ENCODE measurements around the gene SLC22A23. TPM values are rescaled to one million over a fixed set of nuclear protein-coding genes. Genes with fewer than 3 reads are reported as not detected.
"Not testable (repeated sequence)": the region's sequence is repeated elsewhere in the genome, so short reads cannot be mapped to it uniquely, and the experiment has no call there.

Gene SLC22A23
- total RNA-seq, 2 donors from 2014 or later, result 85.7 to 89.5 TPM

DNA sequence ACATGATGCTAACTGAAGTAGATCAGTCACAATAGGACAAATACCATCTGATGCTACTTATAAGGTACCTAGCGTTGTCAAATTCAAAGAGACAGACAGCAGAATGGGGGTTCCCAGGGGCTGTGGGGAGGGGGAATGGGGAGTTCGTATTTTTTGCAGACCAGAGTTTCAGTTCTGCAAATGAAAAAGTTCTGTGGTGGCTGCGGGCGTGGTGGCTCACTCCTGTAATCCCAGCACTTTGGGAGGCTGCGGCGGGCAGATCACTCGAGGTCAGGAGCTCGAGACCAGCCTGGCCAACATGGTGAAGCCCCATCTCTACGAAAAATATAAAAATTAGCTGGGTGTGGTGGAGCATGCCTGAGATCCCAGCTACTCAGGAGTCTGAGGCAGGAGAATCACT, 68.1 kb downstream of the SLC22A23 start:
- Histone ChIP-seq H3K27me3 (no peaks in the 10 kb centered on the region), H3K4me3 (no peak overlapping the region), H3K4me1 (peaks cover 15% of the 10 kb centered on the region), H3K9ac (ENCODE audit: low read depth in 2 of 2, low read length in 2 of 2) (no peak overlapping the region), H3K9me3 (no peaks in the 10 kb centered on the region), H3K36me3 (no peaks in the 10 kb centered on the region), H3K27ac (no peak overlapping the region)
- intact Hi-C loops (cut with DNase I), result no loop called here
- TF ChIP-seq, protein P1, sequence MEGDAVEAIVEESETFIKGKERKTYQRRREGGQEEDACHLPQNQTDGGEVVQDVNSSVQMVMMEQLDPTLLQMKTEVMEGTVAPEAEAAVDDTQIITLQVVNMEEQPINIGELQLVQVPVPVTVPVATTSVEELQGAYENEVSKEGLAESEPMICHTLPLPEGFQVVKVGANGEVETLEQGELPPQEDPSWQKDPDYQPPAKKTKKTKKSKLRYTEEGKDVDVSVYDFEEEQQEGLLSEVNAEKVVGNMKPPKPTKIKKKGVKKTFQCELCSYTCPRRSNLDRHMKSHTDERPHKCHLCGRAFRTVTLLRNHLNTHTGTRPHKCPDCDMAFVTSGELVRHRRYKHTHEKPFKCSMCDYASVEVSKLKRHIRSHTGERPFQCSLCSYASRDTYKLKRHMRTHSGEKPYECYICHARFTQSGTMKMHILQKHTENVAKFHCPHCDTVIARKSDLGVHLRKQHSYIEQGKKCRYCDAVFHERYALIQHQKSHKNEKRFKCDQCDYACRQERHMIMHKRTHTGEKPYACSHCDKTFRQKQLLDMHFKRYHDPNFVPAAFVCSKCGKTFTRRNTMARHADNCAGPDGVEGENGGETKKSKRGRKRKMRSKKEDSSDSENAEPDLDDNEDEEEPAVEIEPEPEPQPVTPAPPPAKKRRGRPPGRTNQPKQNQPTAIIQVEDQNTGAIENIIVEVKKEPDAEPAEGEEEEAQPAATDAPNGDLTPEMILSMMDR (IDR thresholded peaks at IDR 0.05), result no peak
- no peak for DNase-seq

DNA sequence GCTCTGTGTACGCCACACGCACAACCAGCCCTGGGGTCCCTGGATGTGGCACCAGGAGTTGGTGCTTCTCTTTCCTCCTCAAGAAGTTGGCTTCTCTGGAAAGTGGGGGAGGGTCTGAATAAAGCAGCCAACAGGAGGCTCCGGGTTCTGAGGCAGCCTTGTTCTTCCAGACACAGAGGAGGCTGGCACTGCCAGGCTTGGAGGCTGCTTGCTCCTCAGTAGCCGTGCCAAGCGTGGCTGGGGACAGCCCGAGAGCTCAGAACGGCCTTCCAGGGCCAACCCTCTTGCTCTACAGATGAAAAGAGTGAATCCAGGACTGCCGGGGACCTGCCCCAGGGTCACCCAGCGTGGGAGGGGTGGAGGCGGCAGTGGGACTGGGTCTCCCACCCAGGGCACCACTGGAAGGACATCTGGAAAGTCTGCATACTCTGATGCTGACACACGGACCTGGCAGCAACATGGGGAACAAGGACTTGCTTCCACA, 70.4 kb downstream of the SLC22A23 start:
- H3K9me3 ChIP-seq, result no peaks in the 10 kb centered on the region
- no peaks in the 10 kb centered on the region for H3K27me3 ChIP-seq
- peak overlapping the region; percentile 56 for H3K27ac ChIP-seq
- intact Hi-C loops (cut with DNase I), result no loop called here
- no peaks in the 10 kb centered on the region for H3K36me3 ChIP-seq
- no peak for DNase-seq
- H3K4me1 ChIP-seq, result peaks cover 15% of the 10 kb centered on the region
- no peak overlapping the region for H3K4me3 ChIP-seq
- H3K9ac ChIP-seq (ENCODE audit: low read depth in 2 of 2, low read length in 2 of 2), result peak overlapping the region in 1 of 2 donors; percentile 73
- TF ChIP-seq, protein P1 (IDR thresholded peaks at IDR 0.05), result no peak

DNA sequence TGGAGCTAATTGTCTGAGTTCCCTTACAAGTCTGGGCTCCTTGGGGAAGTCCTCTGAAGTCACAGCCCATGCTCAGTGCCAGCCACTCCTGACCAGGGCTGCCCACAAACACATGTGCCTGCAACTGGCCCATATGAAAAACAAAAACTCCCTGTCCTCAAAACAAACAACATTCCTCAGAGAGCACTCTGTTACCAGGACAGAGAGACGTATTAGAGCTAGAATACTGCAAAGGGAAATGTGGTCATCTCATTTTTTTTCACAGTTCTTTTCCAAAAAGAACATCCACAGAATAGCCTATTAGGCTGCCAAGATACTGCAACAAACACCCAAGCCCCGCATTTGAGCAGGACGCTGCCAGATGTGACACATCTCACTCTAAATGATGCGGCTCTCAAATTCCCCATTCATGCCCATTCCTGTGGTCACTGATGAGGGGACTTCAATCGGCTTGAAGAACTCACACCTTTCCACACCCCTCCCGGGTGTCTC, 71.1 kb downstream of the SLC22A23 start:
- Histone ChIP-seq H3K4me3 (no peak overlapping the region), H3K9me3 (no peaks in the 10 kb centered on the region), H3K27me3 (no peaks in the 10 kb centered on the region), H3K27ac (peak overlapping the region; percentile 56), H3K9ac (ENCODE audit: low read depth in 2 of 2, low read length in 2 of 2) (peak overlapping the region in 1 of 2 donors; percentile 73), H3K4me1 (peaks cover 13% of the 10 kb centered on the region), H3K36me3 (no peaks in the 10 kb centered on the region)
- TF ChIP-seq, protein P1 (IDR thresholded peaks at IDR 0.05), result no peak
- DNase-seq, result no peak
- intact Hi-C loops (cut with DNase I), result no loop called here

DNA sequence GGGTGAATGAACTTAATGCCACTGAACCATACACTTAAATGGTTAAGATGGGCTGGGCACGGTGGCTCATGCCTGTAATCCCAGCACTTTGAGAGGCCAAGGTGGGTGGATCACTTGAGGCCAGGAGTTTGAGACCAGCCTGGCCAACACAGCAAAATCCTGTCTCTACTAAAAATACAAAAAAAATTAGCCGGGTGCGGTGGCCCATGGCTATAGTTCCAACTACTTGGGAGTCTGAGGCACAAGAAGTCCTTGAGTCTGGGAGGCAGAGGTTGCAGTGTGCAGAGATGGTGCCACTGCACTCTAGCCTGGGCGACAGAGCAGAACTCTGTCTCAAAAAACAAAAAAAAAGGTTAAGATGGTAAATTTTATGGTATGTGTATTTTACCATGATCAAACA, 71.7 kb downstream of the SLC22A23 start:
- Histone ChIP-seq H3K27ac (peak overlapping the region; percentile 56), H3K4me1 (peaks cover 13% of the 10 kb centered on the region), H3K9ac (ENCODE audit: low read depth in 2 of 2, low read length in 2 of 2) (peak overlapping the region in 1 of 2 donors; percentile 73)
- intact Hi-C loops (cut with DNase I); H3K36me3 ChIP-seq; H3K9me3 ChIP-seq; H3K27me3 ChIP-seq; DNase-seq; H3K4me3 ChIP-seq: not testable (repeated sequence)

DNA sequence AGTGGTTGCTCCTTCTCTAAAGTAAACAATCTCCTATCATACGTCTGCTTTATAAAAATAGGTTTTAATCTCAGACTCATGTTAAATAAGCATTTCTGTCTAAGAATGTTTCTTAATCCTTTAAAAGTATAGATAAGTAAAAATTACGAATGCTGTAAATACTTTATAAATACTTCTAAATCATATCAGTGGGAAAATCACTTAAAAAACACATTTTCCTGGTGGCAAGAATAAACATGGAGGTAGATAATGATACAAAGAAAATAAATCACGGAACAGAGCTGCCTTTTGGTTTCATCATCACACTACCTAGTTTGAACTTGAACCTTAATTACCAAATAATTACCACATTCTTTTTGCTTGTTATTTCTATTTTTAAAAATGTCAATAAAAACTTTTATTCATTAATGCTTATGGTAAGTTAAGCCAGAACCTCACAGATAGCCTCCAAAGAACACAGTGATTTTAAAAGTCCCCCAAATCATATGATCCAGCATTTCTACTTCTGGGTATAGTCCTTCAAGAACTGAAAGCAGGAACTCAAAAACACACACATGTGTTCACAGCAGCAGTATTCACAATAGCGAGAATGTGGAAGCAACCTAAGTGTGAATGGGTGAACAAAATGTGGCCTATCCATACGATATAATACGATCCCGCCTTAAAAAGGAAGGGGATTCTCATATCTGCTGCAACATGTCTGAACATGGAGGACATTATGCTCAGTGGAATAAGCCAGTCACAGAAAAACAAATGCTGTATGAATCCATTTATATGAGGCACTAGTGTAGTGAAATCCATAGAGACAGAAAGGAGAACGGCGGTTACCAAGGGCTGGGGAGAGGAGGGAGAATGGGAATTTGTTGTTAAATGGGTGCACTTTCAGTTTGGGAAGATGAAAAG, 72.4 kb downstream of the SLC22A23 start:
- Histone ChIP-seq H3K27me3 (no peaks in the 10 kb centered on the region), H3K9me3 (no peaks in the 10 kb centered on the region), H3K4me3 (no peak overlapping the region), H3K9ac (ENCODE audit: low read depth in 2 of 2, low read length in 2 of 2) (peak overlapping the region in 1 of 2 donors; percentile 59), H3K27ac (peak overlapping the region; percentile 64), H3K4me1 (peaks cover 13% of the 10 kb centered on the region), H3K36me3 (no peaks in the 10 kb centered on the region)
- TF ChIP-seq, protein P1 (IDR thresholded peaks at IDR 0.05), result no peak
- DNase-seq, result no peak
- intact Hi-C loops (cut with DNase I), result no loop called here

DNA sequence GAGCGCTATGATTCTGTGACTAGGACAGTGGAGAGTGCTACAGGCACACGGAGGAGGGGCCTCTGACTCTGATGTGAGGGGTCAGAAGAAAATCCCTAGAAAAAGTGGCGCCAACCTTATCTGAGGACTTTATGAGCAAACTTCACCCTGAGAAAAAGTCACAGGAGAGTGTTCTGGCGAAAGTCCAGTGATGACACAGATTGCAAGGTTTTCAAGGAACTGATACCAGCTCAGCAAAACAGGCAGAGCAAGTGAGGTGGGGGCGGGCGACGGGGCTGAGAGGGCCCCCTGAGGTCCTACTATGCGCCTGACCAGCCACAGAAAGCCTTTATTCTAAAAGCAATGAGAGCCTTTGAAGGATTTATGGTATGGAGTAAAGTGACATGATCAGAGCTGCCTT, 73.3 kb downstream of the SLC22A23 start:
- Histone ChIP-seq H3K4me1 (peaks cover 13% of the 10 kb centered on the region), H3K9ac (ENCODE audit: low read depth in 2 of 2, low read length in 2 of 2) (peak overlapping the region in 1 of 2 donors; percentile 59), H3K27ac (peak overlapping the region; percentile 64), H3K9me3 (no peaks in the 10 kb centered on the region), H3K27me3 (no peaks in the 10 kb centered on the region), H3K36me3 (no peaks in the 10 kb centered on the region), H3K4me3 (no peak overlapping the region)
- DNase-seq, result peak; percentile 88
- intact Hi-C loops (cut with DNase I), result no loop called here
- TF ChIP-seq, protein P1 (IDR thresholded peaks at IDR 0.05), result no peak

Data from colonic mucosa (tissue), 4 donors.